GM12872 (cell line): ENCODE measurements around the gene ZNF235.

Experiments
- TF ChIP-seq, protein P1 (sequence below): IDR thresholded peaks from 3 replicates; pipeline ENCODE4 v1.5.1; 2011; ENCODE audit warnings: low read depth, mild to moderate bottlenecking, low read length, moderate library complexity; ENCODE audit not compliant: insufficient read depth

The ZNF235 gene

DNA sequence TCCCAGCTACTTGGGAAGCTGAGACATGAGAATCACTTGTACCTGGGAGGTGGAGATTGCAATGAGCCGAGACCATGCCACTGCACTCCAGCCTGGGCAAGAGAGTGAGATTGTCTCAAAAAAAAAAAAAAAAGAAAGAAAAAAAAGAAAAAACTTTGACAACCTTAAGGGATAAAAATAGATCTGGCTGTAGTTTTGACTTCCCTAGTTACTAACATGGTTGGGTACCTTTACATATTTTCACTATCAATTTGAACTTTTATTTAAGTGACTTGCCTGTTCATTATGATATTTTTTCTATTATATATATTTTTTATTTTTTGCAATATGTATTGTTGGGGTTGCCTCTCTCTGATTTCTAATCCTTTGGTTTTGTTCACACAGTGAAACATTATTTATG lies 8.4 kb upstream of the ZNF235 start:
- TF ChIP-seq, protein P1, sequence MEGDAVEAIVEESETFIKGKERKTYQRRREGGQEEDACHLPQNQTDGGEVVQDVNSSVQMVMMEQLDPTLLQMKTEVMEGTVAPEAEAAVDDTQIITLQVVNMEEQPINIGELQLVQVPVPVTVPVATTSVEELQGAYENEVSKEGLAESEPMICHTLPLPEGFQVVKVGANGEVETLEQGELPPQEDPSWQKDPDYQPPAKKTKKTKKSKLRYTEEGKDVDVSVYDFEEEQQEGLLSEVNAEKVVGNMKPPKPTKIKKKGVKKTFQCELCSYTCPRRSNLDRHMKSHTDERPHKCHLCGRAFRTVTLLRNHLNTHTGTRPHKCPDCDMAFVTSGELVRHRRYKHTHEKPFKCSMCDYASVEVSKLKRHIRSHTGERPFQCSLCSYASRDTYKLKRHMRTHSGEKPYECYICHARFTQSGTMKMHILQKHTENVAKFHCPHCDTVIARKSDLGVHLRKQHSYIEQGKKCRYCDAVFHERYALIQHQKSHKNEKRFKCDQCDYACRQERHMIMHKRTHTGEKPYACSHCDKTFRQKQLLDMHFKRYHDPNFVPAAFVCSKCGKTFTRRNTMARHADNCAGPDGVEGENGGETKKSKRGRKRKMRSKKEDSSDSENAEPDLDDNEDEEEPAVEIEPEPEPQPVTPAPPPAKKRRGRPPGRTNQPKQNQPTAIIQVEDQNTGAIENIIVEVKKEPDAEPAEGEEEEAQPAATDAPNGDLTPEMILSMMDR, result no peak

DNA sequence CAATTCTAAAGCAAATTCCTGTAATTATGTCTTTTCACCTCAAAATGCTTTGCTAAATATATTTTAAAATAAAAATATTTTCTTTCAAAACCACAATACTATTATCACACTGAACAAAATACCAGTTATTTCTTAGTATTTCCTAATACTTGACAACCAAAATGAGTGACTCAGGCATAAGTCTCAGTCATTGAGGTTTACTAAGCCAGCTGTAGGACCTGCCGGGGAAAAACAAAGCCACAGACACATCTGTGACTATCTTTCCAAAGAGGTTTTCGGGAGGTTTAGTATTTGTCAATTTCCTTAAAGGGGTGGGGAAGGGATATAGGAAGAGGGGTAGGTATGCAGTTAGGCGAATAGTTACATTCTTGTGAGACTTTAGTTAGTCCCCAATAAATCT lies 3.2 kb upstream of the ZNF235 start:
- TF ChIP-seq, protein P1, result no peak

DNA sequence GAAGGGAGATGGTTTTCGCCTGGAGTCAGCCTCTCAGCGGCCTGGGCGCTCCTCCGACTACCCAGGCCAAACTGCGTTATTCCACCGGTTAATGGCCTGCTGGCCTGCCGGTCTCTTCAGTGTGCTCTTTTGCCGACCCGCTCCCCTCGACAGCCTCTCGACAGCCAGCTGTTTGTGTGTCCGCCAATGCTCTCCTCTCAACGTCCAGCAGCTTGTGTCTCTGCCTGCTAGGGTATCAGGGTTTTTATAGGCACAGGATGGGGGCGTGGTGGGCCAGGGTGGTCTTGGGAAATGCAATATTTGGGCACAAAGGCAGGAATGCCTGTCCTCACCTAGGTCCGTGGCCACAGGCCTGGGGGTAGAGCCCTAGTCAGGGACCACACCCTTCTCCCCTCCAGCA lies 1.5 kb upstream of the ZNF235 start:
- TF ChIP-seq, protein P1, result no peak

DNA sequence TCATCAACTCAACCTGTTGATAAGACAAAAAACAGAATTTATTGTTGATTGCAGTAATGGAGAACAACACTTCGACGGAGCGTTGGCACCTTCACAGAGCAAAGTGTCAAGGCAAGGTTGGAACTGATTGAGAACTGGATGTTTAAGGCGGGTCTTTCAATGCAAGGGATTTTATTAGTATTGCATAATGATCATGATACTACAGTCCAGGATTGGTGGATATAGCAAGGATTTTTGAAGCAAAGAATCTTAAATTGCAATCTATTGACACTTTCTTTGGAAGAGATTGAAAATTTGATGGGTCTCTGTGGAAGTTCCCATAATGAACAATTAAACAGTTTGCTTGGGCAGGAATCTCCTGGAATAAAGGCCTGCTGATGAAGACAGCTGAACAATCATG lies 632 bp upstream of the ZNF235 start:
- TF ChIP-seq, protein P1, result no peak

DNA sequence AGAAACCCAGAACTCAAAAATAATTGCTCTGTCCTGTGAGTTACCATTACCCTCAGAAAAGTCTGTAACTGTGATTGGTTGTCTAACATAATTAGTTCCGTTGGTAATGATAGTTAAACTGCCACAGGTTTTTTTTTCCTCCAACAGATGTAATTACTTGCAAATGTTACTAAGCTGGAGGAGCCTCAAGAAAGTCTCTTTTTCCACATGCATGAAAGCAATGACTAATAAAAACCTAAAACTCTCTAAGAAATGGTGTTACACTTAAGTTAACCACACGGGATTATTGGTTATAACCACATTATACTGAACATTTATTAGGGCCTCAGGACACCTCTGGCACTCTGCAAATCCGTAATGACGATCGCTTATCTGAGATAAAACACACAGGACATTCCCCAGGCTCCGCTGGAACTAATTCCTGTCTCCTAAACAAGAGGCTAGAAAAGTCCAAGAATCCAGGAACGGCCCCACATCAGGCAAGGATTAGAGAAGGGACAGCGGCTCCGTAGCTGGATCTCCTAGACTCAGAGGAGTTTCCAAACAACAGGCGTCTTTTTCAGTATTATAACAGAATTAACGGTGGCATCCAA lies 753 bp downstream of the ZNF235 start:
- TF ChIP-seq, protein P1, result no peak

DNA sequence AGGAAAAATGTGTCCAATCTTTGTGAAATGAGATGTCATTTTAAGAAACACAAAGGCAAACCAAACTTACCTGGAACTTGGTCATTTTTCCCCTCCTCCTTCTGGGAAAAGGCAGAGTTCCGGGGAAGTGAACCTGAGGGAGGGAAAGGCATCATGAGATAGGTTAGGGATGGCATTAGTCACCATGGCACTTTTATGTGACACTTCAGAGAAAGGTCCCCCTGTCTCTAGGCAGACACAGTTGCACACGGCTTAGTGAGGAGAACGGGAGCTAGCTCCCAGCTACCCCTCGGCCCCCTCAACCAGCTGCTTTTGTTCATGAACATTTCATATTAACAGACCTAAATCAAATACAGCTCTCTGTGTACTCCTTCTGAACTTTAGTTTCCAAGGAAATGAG lies 1.5 kb downstream of the ZNF235 start:
- TF ChIP-seq, protein P1, result no peak

DNA sequence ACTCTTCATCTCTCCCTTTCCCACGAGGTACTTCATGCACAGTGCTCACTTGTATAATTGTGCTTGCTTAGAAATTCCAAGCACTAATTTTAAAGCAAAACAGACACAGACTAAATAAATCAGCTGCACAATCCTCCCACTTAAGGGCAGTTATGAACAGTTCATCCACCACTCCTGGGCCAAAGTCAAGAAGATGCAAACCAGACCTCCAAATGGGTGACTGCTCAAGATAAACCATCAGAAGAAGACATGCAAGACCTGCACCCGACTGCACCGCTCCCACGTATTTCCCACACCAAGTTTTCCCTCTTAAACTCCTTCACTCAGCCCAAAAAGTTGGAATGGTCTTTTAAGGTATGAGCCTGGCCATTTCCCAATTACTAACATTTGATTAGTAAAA lies 19.9 kb downstream of the ZNF235 start:
- TF ChIP-seq, protein P1, result no peak
